ENCODE measurements around the gene SLC6A13.
"Not testable (repeated sequence)": the region's sequence is repeated elsewhere in the genome, so short reads cannot be mapped to it uniquely, and the experiment has no call there.

The SLC6A13 gene

GRCh38 chr12:195156-195555 is 67.5 kb downstream of the SLC6A13 start:
- DNase-seq = no peak

GRCh38 chr12:194276-194675 is 68.4 kb downstream of the SLC6A13 start:
- no peak for DNase-seq

- DNase-seq = peak; percentile 40
These were observed 69.4 kb downstream of the SLC6A13 start for GRCh38 chr12:193261-193660.

GRCh38 chr12:191541-191940 is 71.1 kb downstream of the SLC6A13 start:
- no peak for DNase-seq

GRCh38 chr12:190881-191280 is 71.8 kb downstream of the SLC6A13 start:
- no peak for DNase-seq

- DNase-seq = no peak
These were observed 73.0 kb downstream of the SLC6A13 start for GRCh38 chr12:189622-189962.

- peak; percentile 52 for DNase-seq
These were observed 73.6 kb downstream of the SLC6A13 start for GRCh38 chr12:188910-189621.

- DNase-seq = not testable (repeated sequence)
These were observed 74.4 kb downstream of the SLC6A13 start for GRCh38 chr12:187986-188909.

- no peak for DNase-seq
These were observed 76.5 kb downstream of the SLC6A13 start for GRCh38 chr12:186006-186625.

GRCh38 chr12:185576-185955 is 77.1 kb downstream of the SLC6A13 start:
- DNase-seq = no peak

- DNase-seq = no peak
These were observed 77.6 kb downstream of the SLC6A13 start for GRCh38 chr12:184811-185575.

GRCh38 chr12:182381-182892 is 80.2 kb downstream of the SLC6A13 start:
- DNase-seq = no peak

- DNase-seq = no peak
These were observed 80.7 kb downstream of the SLC6A13 start for GRCh38 chr12:181921-182320.

- no peak for DNase-seq
These were observed 82.2 kb downstream of the SLC6A13 start for GRCh38 chr12:180445-180844.

GRCh38 chr12:179885-180284 is 82.8 kb downstream of the SLC6A13 start:
- DNase-seq = no peak

- peak; percentile 90 for DNase-seq
These were observed 83.3 kb downstream of the SLC6A13 start for GRCh38 chr12:179131-179884.

GRCh38 chr12:178829-179109 is 83.9 kb downstream of the SLC6A13 start:
- peak; percentile 67 for DNase-seq

- DNase-seq = no peak
These were observed 84.4 kb downstream of the SLC6A13 start for GRCh38 chr12:177980-178828.

- no peak for DNase-seq
These were observed 85.2 kb downstream of the SLC6A13 start for GRCh38 chr12:177336-177979.

GRCh38 chr12:176321-177181 is 86.1 kb downstream of the SLC6A13 start:
- DNase-seq = no peak
